GM21576 (cell line): ENCODE results near the gene CFAP45.
"Not testable (repeated sequence)": the region's sequence is repeated elsewhere in the genome, so short reads cannot be mapped to it uniquely, and the experiment has no call there.

Source experiments
- ATAC-seq: cut with Tn5 transposase; IDR thresholded peaks from one replicate; pipeline ENCODE4 v1.9.1; 2021; ENCODE audit warnings: mild to moderate bottlenecking, moderate library complexity; ENCODE audit not compliant: unreplicated experiment

CFAP45 gene

DNA sequence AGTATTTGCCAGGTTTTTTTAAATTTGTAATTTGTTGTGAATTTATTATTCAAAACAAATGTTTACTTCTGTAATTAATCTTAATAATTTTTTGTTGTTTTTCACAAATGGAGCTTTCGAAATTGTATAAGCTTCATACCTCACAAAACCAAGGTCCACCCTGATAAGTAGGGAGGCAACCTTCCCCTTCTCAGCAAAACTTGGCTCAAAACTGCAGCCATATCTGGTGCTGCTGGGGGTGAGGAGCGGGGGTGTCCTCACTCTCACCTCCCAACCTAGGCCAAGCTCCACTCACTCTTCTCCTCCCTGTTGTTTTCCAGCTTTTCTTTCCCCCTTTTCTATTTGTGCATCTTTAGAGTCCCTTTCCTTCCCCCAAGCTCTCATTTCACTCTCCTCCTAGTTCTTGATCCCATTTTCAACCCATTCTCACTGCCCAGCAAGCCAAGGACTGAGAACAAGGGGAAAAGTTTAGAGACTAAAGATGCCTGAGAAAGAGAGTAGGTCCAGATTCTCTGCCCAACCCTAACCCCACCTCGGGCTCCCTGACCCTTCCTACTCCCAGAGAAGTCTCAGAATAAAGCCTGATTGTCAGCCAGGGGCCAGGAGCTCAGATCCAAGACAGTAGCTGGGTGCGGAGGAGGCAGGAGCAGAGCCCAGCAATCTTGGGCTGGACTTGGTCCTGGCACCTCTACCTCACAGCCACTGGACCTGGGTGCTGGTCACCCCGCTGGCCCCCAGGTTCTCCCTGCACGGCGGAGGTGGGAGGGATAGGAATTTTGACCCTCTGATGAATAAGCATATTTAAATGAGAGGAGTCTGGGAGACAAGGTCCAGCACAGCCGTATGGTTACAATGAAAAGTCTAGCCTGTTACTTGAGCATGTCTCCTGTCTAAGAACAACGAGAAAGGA lies 8.3 kb upstream of the CFAP45 start:
- no peak for ATAC-seq

- no peak for ATAC-seq
These were observed 7.0 kb upstream of the CFAP45 start for GRCh38 chr1:159906960-159907359.

DNA sequence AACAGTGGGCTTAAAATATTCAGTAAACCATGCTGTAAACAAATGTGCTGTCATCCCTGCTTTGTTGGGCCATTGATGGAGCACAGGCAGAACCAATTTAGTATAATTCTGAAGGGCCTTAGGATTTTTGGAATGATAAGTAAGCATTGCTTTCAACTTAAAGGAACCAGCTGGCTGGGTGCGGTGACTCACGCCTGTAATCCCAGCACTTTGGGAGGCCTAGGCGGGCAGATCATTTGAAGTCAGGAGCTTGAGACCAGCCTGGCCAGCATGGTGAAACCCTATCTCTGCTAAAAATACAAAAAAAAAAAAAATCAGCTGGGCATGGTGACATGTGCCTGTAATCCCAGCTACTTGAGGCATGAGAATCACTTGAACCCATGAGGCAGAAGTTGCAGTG lies 4.1 kb upstream of the CFAP45 start:
- ATAC-seq = not testable (repeated sequence)

GRCh38 chr1:159902541-159902940 lies 2.6 kb upstream of the CFAP45 start:
- no peak for ATAC-seq

DNA sequence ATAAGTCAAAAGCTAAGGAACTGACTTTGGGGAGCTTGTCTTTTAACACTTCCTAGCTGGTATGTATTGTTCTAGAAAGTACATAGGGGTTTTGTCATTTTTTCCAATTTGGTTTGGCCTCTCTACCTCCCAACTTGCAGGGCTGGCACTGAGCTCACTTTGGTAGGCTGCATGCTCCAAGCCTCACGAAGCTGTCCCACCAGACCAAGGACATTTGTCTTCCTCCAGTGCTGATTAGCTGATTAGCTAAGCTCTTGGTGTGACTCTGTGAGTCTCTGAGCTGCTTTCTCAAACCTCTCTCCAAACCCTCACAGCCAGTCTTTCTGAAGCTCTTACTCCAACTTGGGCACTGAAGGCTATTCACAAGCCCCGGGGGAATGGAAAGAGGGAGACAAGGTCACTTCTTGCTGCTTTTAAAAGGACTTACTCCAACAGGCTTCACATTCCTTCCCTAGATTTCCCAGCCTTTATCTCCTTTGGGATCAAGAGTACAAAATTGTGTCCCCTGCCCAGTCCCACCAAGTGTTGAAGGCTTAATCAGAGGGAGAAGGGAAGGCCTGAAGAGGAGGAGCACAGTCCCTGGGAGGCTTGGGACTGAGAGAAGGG lies 893 bp upstream of the CFAP45 start:
- ATAC-seq = no peak

- not testable (repeated sequence) for ATAC-seq
These were observed 331 bp downstream of the CFAP45 start for GRCh38 chr1:159899634-159900033.

DNA sequence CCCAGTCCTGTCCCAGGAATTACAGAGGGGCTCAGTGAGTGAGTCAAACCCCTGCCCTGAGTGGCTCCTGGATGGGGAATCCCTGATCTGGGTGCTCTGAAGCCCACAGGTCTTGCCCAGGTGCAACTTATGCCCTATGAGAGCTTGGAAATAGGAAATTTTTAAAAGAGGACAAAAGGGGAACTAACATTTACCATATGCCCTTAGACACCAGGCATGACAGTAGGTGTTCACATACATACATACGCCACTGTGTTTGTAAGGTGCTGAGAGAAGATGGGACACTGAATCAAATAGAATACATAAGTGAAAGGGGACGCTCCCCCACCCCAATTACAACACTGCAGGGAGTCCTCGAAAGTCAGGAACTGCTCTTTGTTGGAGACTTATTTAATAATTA lies 1.4 kb downstream of the CFAP45 start:
- ATAC-seq = no peak

GRCh38 chr1:159897962-159898361 lies 2.0 kb downstream of the CFAP45 start:
- ATAC-seq = no peak

DNA sequence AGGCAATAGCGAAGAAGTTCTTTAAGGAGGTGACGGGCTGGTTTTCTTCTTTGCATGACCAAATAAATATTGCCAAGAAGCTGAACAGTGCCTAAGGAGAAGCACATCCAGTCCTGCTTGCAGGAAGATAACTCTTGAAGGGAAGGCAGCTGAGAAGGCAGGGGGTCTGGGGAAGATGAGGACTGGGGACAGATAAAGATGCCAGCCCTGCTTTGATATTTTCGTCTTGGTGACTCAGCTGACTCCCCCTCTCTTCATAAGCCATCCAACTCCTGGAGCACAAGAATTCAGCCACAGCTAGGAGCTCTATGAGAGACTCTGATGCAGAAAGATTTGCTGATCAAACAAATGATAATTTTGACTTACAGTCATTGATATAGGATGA lies 3.4 kb downstream of the CFAP45 start:
- ATAC-seq = no peak

- no peak for ATAC-seq
These were observed 4.0 kb downstream of the CFAP45 start for GRCh38 chr1:159895836-159896545.

DNA sequence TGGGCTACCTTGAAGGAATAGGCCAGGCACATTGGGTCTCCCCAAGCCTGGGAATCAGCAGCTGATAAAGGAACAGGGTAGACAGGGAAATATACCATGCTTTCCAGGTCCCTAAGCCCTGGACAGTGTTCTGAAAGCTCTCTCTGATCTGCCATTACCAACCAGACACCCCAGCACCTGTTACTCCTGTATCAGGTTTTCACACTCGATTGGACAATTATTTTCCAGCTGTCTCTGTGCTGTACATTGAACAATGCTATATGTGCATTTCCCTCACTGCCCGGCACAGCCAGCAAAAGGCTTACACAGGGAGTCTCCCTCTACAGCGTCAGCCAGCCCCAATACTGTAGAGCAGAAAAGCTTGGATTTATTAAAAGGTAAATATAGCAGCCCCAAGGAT lies 4.7 kb downstream of the CFAP45 start:
- no peak for ATAC-seq

DNA sequence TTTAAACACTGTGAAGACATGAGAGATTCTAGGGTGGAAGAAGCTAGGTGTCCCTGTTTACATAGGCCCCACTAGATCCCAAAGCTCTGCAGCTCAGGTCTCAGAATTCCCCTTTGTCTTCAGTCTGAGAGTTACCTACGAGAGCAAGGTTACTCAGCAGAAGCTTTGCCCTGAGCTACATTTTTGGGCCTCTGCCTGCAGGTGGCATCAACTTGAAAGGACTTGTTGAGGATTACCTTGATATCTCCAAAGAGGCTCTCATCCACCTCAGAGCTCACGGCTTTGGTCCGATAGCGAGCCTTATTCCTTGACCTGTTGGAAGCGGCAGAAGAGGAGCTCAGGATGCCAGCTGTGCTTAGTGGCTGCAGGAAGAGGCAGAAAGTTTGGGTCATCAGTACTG lies 7.0 kb downstream of the CFAP45 start:
- no peak for ATAC-seq

GRCh38 chr1:159891275-159892157 lies 8.4 kb downstream of the CFAP45 start:
- ATAC-seq = peak; percentile 56

GRCh38 chr1:159890390-159890789 lies 9.6 kb downstream of the CFAP45 start:
- no peak for ATAC-seq

DNA sequence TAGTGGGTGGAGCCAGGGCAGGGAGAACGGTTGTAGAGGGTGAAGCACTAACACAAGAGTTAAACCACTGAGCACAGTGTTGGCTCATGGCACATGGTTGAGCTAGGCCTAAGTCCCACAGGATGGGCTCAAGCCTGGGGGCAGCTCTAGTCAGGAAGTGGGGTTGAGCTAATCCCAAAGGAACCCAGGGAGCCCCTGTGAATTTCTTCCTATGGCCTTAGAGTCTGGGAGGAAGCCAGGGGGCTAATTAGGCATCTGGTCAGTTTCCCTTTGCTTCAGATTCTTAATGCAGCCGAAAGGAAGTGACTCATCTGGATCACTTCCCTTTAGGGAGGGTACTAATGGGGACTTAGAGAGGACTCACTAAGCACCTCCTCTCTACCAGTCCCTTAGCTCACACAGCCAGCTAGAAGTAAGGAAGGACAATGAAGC lies 10.1 kb downstream of the CFAP45 start:
- peak; percentile 81 for ATAC-seq

DNA sequence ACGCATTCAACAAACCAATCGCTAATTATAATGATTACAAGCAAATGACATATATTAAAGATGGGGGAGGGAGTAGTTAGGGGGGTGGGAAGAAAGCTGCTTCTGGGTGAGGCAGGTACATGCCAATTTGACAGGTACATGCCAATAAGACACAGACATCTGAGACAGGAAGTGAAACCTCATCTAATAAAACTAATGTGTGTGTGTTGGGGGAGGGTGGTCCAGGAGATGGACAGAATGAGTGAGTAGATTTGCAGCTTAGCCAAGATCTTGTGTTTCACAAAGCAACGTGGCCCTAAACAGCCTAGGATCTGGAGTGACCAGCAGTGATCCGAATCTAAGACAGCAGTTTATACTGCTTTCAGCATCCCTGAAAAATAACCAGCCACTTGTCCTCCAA lies 10.8 kb downstream of the CFAP45 start:
- no peak for ATAC-seq

DNA sequence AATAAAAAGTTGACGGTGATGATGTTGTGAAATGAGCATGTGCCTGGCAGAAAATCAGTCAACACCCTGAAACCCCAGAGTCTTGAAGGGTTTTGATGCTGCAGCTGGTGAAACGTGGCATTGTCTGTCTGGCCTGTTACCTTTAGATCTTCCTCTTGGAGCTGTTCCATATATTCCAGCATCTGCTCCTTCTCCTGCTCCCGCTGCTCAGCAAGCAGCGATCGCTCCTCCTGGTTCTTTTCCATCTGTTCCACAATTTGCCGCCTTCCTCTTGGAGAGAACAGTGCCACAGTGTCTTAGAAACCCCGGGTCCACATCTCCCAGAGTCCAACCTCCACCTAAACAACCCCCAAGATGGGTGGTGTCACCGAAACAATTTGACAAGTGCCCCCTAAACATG lies 15.7 kb downstream of the CFAP45 start:
- ATAC-seq = no peak

DNA sequence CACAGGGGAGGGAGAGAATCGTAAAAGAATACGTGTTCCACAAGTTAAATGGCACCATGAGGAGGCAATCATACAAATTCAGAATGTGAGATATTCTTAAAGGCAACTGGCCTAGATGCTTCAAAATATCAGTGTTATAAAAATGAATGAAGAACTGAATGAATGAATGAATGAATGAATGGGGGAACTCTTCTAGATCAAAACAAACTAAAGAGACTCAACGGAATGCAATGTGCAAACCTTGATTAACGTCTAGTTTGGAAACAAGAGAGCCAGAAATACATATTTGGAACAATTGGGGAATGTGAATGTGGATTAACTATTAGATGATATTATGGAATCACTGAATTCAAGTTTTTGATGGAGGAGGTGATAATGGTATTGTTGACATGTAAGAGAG lies 16.8 kb downstream of the CFAP45 start:
- ATAC-seq = no peak

DNA sequence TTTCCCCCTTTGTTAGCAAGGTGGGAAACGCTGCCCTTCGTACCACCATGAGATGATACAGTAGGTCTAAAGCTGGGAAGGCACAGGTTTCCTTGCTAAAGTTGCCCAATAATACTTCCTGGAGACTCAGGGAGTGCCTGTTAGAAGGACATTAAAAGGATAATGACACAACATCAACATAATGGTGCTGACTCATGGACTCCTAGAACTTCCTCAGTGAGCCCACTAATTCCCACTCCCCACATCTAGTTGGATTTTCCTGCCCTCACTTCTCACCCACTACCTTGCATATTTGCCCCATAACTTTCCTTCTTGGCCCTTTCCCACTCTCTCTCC lies 17.5 kb downstream of the CFAP45 start:
- no peak for ATAC-seq

DNA sequence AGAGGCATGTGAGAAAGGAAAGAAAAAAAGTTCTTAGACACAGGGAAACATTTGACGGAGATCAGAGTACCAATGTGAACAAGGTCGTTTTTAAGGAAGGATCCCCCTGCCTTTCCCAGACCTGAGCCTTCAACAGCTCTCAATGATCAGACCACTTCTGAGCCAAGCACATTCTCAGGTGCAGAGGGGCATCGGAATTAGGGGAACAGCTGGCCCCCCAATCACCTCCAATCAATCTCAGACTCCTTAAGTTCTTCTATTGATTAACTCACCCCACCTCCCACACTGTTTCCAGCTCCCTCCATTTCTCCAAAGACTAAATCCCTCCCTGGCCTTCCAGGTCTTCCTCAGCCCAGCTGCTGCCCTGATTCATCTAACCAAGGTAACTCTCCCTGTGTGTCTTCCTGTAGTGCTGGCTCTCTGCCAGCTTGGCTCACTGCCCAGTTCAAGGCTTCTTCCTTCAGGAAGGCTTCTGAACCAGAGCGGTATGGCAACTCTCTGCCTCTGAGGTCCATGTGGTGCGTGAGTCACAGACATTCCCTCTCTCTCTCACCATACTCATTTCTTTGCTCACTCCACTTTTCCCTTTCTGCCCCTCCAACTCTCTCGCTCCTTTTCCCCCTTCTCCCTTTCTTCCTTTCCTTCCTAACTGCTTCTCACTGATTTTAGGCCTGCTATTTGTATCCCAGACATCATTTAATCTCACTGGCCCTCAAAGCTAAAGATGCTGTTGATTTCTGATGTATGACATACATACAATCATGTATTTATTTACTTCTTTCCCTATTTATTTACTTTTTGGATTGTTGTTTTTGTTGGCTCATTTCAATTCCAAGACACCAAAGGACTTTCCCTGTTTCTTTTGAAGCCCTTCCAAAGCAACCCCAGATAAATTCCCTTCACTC lies 18.1 kb downstream of the CFAP45 start:
- no peak for ATAC-seq
